ENCODE measurements around the gene SLC7A4. TPM values are rescaled to one million over a fixed set of nuclear protein-coding genes. Genes with fewer than 3 reads are reported as not detected.
A peak's percentile ranks its signal among the peaks of the same experiment; 100 is the strongest.
"Not testable (repeated sequence)": the region's sequence is repeated elsewhere in the genome, so short reads cannot be mapped to it uniquely, and the experiment has no call there.

Gene SLC7A4
- total RNA-seq, 2 experiments from 2014 or later, result not detected

GRCh38 chr22:21044931-21045584 is 12.7 kb upstream of the SLC7A4 start:
- Mint-ChIP-seq H3K27ac (no peak overlapping the region), H3K36me3 (no peaks in the 10 kb centered on the region), H3K9me3 (no peaks in the 10 kb centered on the region), H3K4me3 (peak overlapping the region; percentile 68), H3K27me3 (peaks cover 13% of the 10 kb centered on the region), H3K4me1 (ENCODE audit: low read depth) (peaks cover 21% of the 10 kb centered on the region)
- intact Hi-C loops (cut with micrococcal nuclease), result loop anchor here (5.0 kb wide), 1 partner anchor 83 kb away; no protein-coding TSS in a partner anchor
- POLR2A ChIA-PET, result no interaction called here
- CTCF ChIA-PET, result interaction anchor here (0.6 to 1.2 kb wide), 2 partner anchors 17 to 24 kb away, joined by 3 read pairs; no protein-coding TSS in a partner anchor
- no peak for DNase-seq

GRCh38 chr22:21043860-21044535 is 11.6 kb upstream of the SLC7A4 start:
- Mint-ChIP-seq H3K27me3 (peaks cover 13% of the 10 kb centered on the region), H3K4me1 (ENCODE audit: low read depth) (peaks cover 21% of the 10 kb centered on the region), H3K4me3 (no peak overlapping the region), H3K9me3 (no peaks in the 10 kb centered on the region), H3K27ac (no peak overlapping the region), H3K36me3 (no peaks in the 10 kb centered on the region)
- DNase-seq, result no peak
- POLR2A ChIA-PET, result interaction anchor here (0.6 kb wide), 1 partner anchor 166 kb away, joined by 5 read pairs; no protein-coding TSS in a partner anchor
- intact Hi-C loops (cut with micrococcal nuclease), result no loop called here
- CTCF ChIA-PET, result interaction anchor here (1.2 kb wide), 1 partner anchor 23 kb away, joined by 3 read pairs; no protein-coding TSS in a partner anchor

GRCh38 chr22:21042978-21043859 is 10.9 kb upstream of the SLC7A4 start:
- no peaks in the 10 kb centered on the region for H3K9me3 Mint-ChIP-seq
- no peak overlapping the region for H3K4me3 Mint-ChIP-seq
- POLR2A ChIA-PET, result interaction anchor here (0.6 kb wide), 1 partner anchor 166 kb away, joined by 5 read pairs; no protein-coding TSS in a partner anchor
- peaks cover 17% of the 10 kb centered on the region for H3K27me3 Mint-ChIP-seq
- CTCF ChIA-PET, result no interaction called here
- peaks cover 21% of the 10 kb centered on the region for H3K4me1 Mint-ChIP-seq (ENCODE audit: low read depth)
- intact Hi-C loops (cut with micrococcal nuclease), result no loop called here
- H3K27ac Mint-ChIP-seq, result no peak overlapping the region
- no peaks in the 10 kb centered on the region for H3K36me3 Mint-ChIP-seq
- no peak for DNase-seq

GRCh38 chr22:21041937-21042336 is 9.6 kb upstream of the SLC7A4 start:
- ChIA-PET CTCF (interaction anchor here (0.5 to 1.5 kb wide), 3 partner anchors 61 to 171 kb away, joined by 3 to 4 read pairs (median 3); no protein-coding TSS in a partner anchor), POLR2A (no interaction called here)
- Mint-ChIP-seq H3K27ac (no peak overlapping the region), H3K9me3 (no peaks in the 10 kb centered on the region), H3K4me3 (no peak overlapping the region), H3K27me3 (peaks cover 17% of the 10 kb centered on the region), H3K4me1 (ENCODE audit: low read depth) (peaks cover 21% of the 10 kb centered on the region), H3K36me3 (no peaks in the 10 kb centered on the region)
- DNase-seq, result no peak
- intact Hi-C loops (cut with micrococcal nuclease), result no loop called here

- H3K4me3 Mint-ChIP-seq; H3K4me1 Mint-ChIP-seq (ENCODE audit: low read depth); H3K36me3 Mint-ChIP-seq; H3K9me3 Mint-ChIP-seq; H3K27ac Mint-ChIP-seq; intact Hi-C loops (cut with micrococcal nuclease); H3K27me3 Mint-ChIP-seq; DNase-seq; POLR2A ChIA-PET: not testable (repeated sequence)
- CTCF ChIA-PET, result interaction anchor here (1.1 kb wide), 1 partner anchor 64 kb away, joined by 3 read pairs; no protein-coding TSS in a partner anchor
These were observed 6.8 kb upstream of the SLC7A4 start for GRCh38 chr22:21039158-21039557.

GRCh38 chr22:21038405-21038804 is 6.0 kb upstream of the SLC7A4 start:
- intact Hi-C loops (cut with micrococcal nuclease), result no loop called here
- no peak for DNase-seq
- H3K4me3 Mint-ChIP-seq, result no peak overlapping the region
- ChIA-PET POLR2A (no interaction called here), CTCF (no interaction called here)
- H3K36me3 Mint-ChIP-seq, result no peaks in the 10 kb centered on the region
- no peaks in the 10 kb centered on the region for H3K9me3 Mint-ChIP-seq
- H3K4me1 Mint-ChIP-seq (ENCODE audit: low read depth), result peaks cover 3% of the 10 kb centered on the region
- H3K27ac Mint-ChIP-seq, result no peak overlapping the region
- peaks cover 8% of the 10 kb centered on the region for H3K27me3 Mint-ChIP-seq

GRCh38 chr22:21034989-21035388 is 2.6 kb upstream of the SLC7A4 start:
- Mint-ChIP-seq H3K4me1 (ENCODE audit: low read depth) (peaks cover 2% of the 10 kb centered on the region), H3K9me3 (no peaks in the 10 kb centered on the region), H3K27ac (no peak overlapping the region), H3K4me3 (no peak overlapping the region), H3K27me3 (peaks cover 25% of the 10 kb centered on the region), H3K36me3 (no peaks in the 10 kb centered on the region)
- POLR2A ChIA-PET, result no interaction called here
- intact Hi-C loops (cut with micrococcal nuclease), result no loop called here
- no peak for DNase-seq
- CTCF ChIA-PET, result no interaction called here

GRCh38 chr22:21033895-21034294 is 1.5 kb upstream of the SLC7A4 start:
- CTCF ChIA-PET, result interaction anchor here (0.7 kb wide), 1 partner anchor 68 kb away, joined by 3 read pairs; no protein-coding TSS in a partner anchor
- POLR2A ChIA-PET, result no interaction called here
- Mint-ChIP-seq H3K4me3 (no peak overlapping the region), H3K27me3 (peaks cover 35% of the 10 kb centered on the region), H3K9me3 (no peaks in the 10 kb centered on the region), H3K36me3 (no peaks in the 10 kb centered on the region), H3K4me1 (ENCODE audit: low read depth) (peaks cover 2% of the 10 kb centered on the region), H3K27ac (no peak overlapping the region)
- intact Hi-C loops (cut with micrococcal nuclease), result no loop called here
- no peak for DNase-seq

- POLR2A ChIA-PET, result no interaction called here
- H3K4me3 Mint-ChIP-seq, result no peak overlapping the region
- H3K36me3 Mint-ChIP-seq, result no peaks in the 10 kb centered on the region
- intact Hi-C loops (cut with micrococcal nuclease), result no loop called here
- H3K27ac Mint-ChIP-seq, result no peak overlapping the region
- CTCF ChIA-PET, result no interaction called here
- H3K4me1 Mint-ChIP-seq (ENCODE audit: low read depth), result peaks cover 2% of the 10 kb centered on the region
- peaks cover 32% of the 10 kb centered on the region for H3K27me3 Mint-ChIP-seq
- H3K9me3 Mint-ChIP-seq, result no peaks in the 10 kb centered on the region
- DNase-seq, result no peak
These were observed 717 bp upstream of the SLC7A4 start for GRCh38 chr22:21032868-21033688.

GRCh38 chr22:21031545-21032036 is 770 bp downstream of the SLC7A4 start:
- Mint-ChIP-seq H3K27ac (no peak overlapping the region), H3K27me3 (peaks cover 32% of the 10 kb centered on the region), H3K36me3 (no peaks in the 10 kb centered on the region), H3K4me1 (ENCODE audit: low read depth) (peaks cover 2% of the 10 kb centered on the region), H3K9me3 (no peaks in the 10 kb centered on the region), H3K4me3 (no peak overlapping the region)
- no peak for DNase-seq
- POLR2A ChIA-PET, result no interaction called here
- intact Hi-C loops (cut with micrococcal nuclease), result no loop called here
- CTCF ChIA-PET, result no interaction called here

- intact Hi-C loops (cut with micrococcal nuclease), result no loop called here
- H3K9me3 Mint-ChIP-seq, result no peaks in the 10 kb centered on the region
- no peak overlapping the region for H3K27ac Mint-ChIP-seq
- no peaks in the 10 kb centered on the region for H3K36me3 Mint-ChIP-seq
- no peak overlapping the region for H3K4me3 Mint-ChIP-seq
- peaks cover 4% of the 10 kb centered on the region for H3K4me1 Mint-ChIP-seq (ENCODE audit: low read depth)
- ChIA-PET CTCF (no interaction called here), POLR2A (no interaction called here)
- H3K27me3 Mint-ChIP-seq, result peaks cover 32% of the 10 kb centered on the region
- DNase-seq, result no peak
These were observed 1.5 kb downstream of the SLC7A4 start for GRCh38 chr22:21030621-21031544.

All from activated CD4-positive, alpha-beta memory T cell treated with anti-CD3 and anti-CD28 coated beads for 36 hours (primary cell).